SK-N-SH (cell line): ENCODE measurements around the gene CHMP6. TPM values are rescaled to one million over a fixed set of nuclear protein-coding genes. Genes with fewer than 3 reads are reported as not detected.

Source experiments
- CTCF ChIA-PET: fragments of 300-600, 350-600 bp; formaldehyde crosslinking; extraction: SDS; loops from one replicate; lab custom pipeline; 2021; lab: Yijun Ruan, JAX
- POLR2A ChIA-PET: fragments of 350-600 bp; sonication (Branson Sonifier 250); formaldehyde crosslinking; extraction: SDS; loops from one replicate; lab custom pipeline; 2020; ENCODE audit warnings: antibody characterized with exemption, inconsistent platforms; lab: Yijun Ruan, JAX
- DNase-seq: peaks from one replicate; pipeline ENCODE4 v3.0.0; 2012
- H2AFZ ChIP-seq: fragments of 200-600 bp; sonication (generic); 2 replicates; pipeline ENCODE4 v1.8.1; 2016; ENCODE audit warnings: antibody characterized with exemption, mild to moderate bottlenecking, low read depth
- H3F3A ChIP-seq: fragments of 200-600 bp; sonication (generic); replicated peaks from 2 replicates; pipeline ENCODE3; 2016; ENCODE audit warnings: antibody characterized with exemption, mild to moderate bottlenecking; ENCODE audit not compliant: insufficient read depth
- H3K27ac ChIP-seq, 2 experiments: fragments of 200-500 bp in 1 of 2; fragments of 200-600 bp in 1 of 2; sonication (Bioruptor generic) in 1 of 2; sonication (generic), shearing (Covaris generic) in 1 of 2; 2 replicates each; pipeline versions ENCODE4 v1.5.1 to v1.6.1; 2014 to 2016; ENCODE audit warnings: low read depth in 2 of 2, inconsistent platforms in 1 of 2, low read length in 1 of 2, mild to moderate bottlenecking in 1 of 2, mixed read lengths in 1 of 2
- H3K27me3 ChIP-seq: fragments of 200-600 bp; sonication (generic), shearing (Covaris generic); 2 replicates; pipeline ENCODE4 v1.6.1; 2016; ENCODE audit warnings: mixed run types; ENCODE audit not compliant: insufficient read depth
- H3K36me3 ChIP-seq, 2 experiments: fragments of 200-500 bp in 1 of 2; fragments of 200-600 bp in 1 of 2; sonication (Bioruptor generic) in 1 of 2; sonication (generic) in 1 of 2; replicated peaks in 1 of 2; 2 replicates each; pipeline versions ENCODE3 to v1.5.1; 2014 to 2016; ENCODE audit warnings: low read length in 1 of 2, mild to moderate bottlenecking in 1 of 2; ENCODE audit not compliant: insufficient read depth in 2 of 2, control insufficient read depth in 1 of 2
- H3K4me1 ChIP-seq, 2 experiments: fragments of 200-500 bp in 1 of 2; fragments of 200-600 bp in 1 of 2; sonication (Bioruptor generic) in 1 of 2; sonication (generic), shearing (Covaris generic) in 1 of 2; 2 replicates each; pipeline versions ENCODE4 v1.5.1 to v1.6.1; 2014 to 2016; ENCODE audit warnings: low read depth in 1 of 2, low read length in 1 of 2, mixed run types in 1 of 2; ENCODE audit not compliant: insufficient read depth in 2 of 2, control insufficient read depth in 1 of 2
- H3K4me2 ChIP-seq: fragments of 200-600 bp; sonication (generic), shearing (Covaris generic); 2 replicates; pipeline ENCODE4 v1.6.1; 2017; ENCODE audit warnings: mixed run types
- H3K4me3 ChIP-seq, 2 experiments: fragments of 200-500 bp in 1 of 2; fragments of 200-600 bp in 1 of 2; sonication (Bioruptor generic) in 1 of 2; sonication (generic), shearing (Covaris generic) in 1 of 2; 2 replicates each; pipeline versions ENCODE4 v1.5.1 to v1.8.1; 2014 to 2016; ENCODE audit warnings: low read depth in 2 of 2, inconsistent platforms in 1 of 2, low read length in 1 of 2, mild to moderate bottlenecking in 1 of 2, mixed read lengths in 1 of 2, moderate library complexity in 1 of 2
- H3K79me2 ChIP-seq: fragments of 200-600 bp; sonication (generic); 2 replicates; pipeline ENCODE4 v1.8.1; 2017; ENCODE audit warnings: mild to moderate bottlenecking; ENCODE audit not compliant: insufficient read depth
- H3K9ac ChIP-seq: fragments of 200-600 bp; sonication (generic); 2 replicates; pipeline ENCODE4 v1.6.1; 2017; ENCODE audit warnings: mixed run types
- H3K9me2 ChIP-seq: fragments of 200-600 bp; sonication (generic); 2 replicates; pipeline ENCODE4 v1.6.1; 2017; ENCODE audit warnings: mixed run types
- H3K9me3 ChIP-seq: fragments of 200-600 bp; sonication (generic); 2 replicates; pipeline ENCODE4 v1.6.1; 2017; ENCODE audit warnings: mixed run types, mild to moderate bottlenecking, moderate library complexity
- H4K20me1 ChIP-seq: fragments of 200-600 bp; sonication (generic); 2 replicates; pipeline ENCODE4 v1.6.1; 2017; ENCODE audit warnings: mild to moderate bottlenecking, mixed run types; ENCODE audit not compliant: insufficient read depth
- EP300 ChIP-seq, 2 experiments: IDR thresholded peaks; 2 replicates each; pipeline versions ENCODE4 v1.4.0 to v1.6.1; 2012; ENCODE audit warnings: borderline replicate concordance in 1 of 2, low read depth in 1 of 2, low read length in 1 of 2
- FOSL2 ChIP-seq: IDR thresholded peaks from 2 replicates; pipeline ENCODE4 v1.4.0; 2012; ENCODE audit warnings: low read depth, mild to moderate bottlenecking, moderate library complexity, borderline replicate concordance
- NFIC ChIP-seq: IDR thresholded peaks from 2 replicates; pipeline ENCODE4 v1.4.0; 2012; ENCODE audit warnings: borderline replicate concordance
- PBX3 ChIP-seq: IDR thresholded peaks from 2 replicates; pipeline ENCODE4; 2012
- REST ChIP-seq: IDR thresholded peaks from 2 replicates; pipeline ENCODE4 v1.6.1; 2012; ENCODE audit warnings: mild to moderate bottlenecking, low read depth, low read length, moderate library complexity
- USF1 ChIP-seq: IDR thresholded peaks from 2 replicates; pipeline ENCODE4 v1.4.0; 2012; ENCODE audit warnings: low read depth, borderline replicate concordance
- ZBTB33 ChIP-seq: IDR thresholded peaks from 2 replicates; pipeline ENCODE4 v1.4.0; 2012; ENCODE audit warnings: low read depth, borderline replicate concordance
- WGBS: methylation state at CpG from one replicate; pipeline ENCODE4 v1.1.6; 2017; ENCODE audit warnings: low lambda C conversion rate; 5-methylcytosine and 5-hydroxymethylcytosine counted together
- polyA plus RNA-seq, 3 experiments: library from polyadenylated mRNA; depleted of rRNA; stranded (reverse); fragments of >200 nt; gene quantifications; 2 replicates each; pipeline ENCODE4 v1.2.3, GENCODE V29; 2012

The CHMP6 gene
- polyA plus RNA-seq, 1 of the 3 experiments (the other 2 are of a cell fraction): 44.1 TPM

GRCh38 chr17:80943346-80944145 lies 48.1 kb upstream of the CHMP6 start:
- DNase-seq: no peak
- no peaks in the 10 kb centered on the region for H3K9me2 ChIP-seq
- 94% methylated on average over 17 of the region's 17 CpGs for WGBS
- CTCF ChIA-PET: interaction anchor here (0.8 to 2.3 kb wide), 2 partner anchors 15 to 516 kb away, joined by 3 to 9 read pairs; no protein-coding TSS in a partner anchor
- no peak for TF ChIP-seq REST
- TF ChIP-seq EP300 (IDR thresholded peaks at IDR 0.05; ENCODE audit: borderline replicate concordance in 1 of 2, low read depth in 1 of 2, low read length in 1 of 2): no peak
- TF ChIP-seq USF1: no peak
- TF ChIP-seq ZBTB33: no peak
- TF ChIP-seq NFIC: no peak
- no peak for TF ChIP-seq PBX3
- TF ChIP-seq FOSL2: no peak
- TF ChIP-seq, all 33 proteins: peak for 0
- no peak overlapping the region for H3K9ac ChIP-seq
- H4K20me1 ChIP-seq: no peaks in the 10 kb centered on the region
- H3K27me3 ChIP-seq: no peaks in the 10 kb centered on the region
- H3K4me2 ChIP-seq: no peak overlapping the region
- no peak overlapping the region for H3K27ac ChIP-seq
- H3K4me1 ChIP-seq: no peaks in the 10 kb centered on the region; a peak in 1 of 4 replicates
- no peak overlapping the region for H2AFZ ChIP-seq
- H3K36me3 ChIP-seq: peaks cover 0 to 35% of the 10 kb centered on the region in 2 experiments
- H3K79me2 ChIP-seq: no peaks in the 10 kb centered on the region
- H3K9me3 ChIP-seq: no peaks in the 10 kb centered on the region
- H3K4me3 ChIP-seq: no peak overlapping the region
- POLR2A ChIA-PET: interaction anchor here (0.6 kb wide), 1 partner anchor 13 kb away, joined by 6 read pairs; no protein-coding TSS in a partner anchor
- H3F3A ChIP-seq: no peaks in the 10 kb centered on the region
